GM12878 (cell line): ENCODE data around the gene C16orf82.

ENCODE experiments used
- CBX5 ChIP-seq: sonication (generic); IDR thresholded peaks from 2 replicates; pipeline ENCODE4 v1.6.1; 2016; ENCODE audit warnings: low read depth, moderate library complexity, mild to moderate bottlenecking, inconsistent platforms
- CEBPZ ChIP-seq: fragments of 150-350 bp; IDR thresholded peaks from 2 replicates; pipeline ENCODE4 v1.6.1; 2016; ENCODE audit warnings: low read depth, low read length
- CTCF ChIP-seq, 3 experiments: IDR thresholded peaks in 2 of 3; conservative IDR thresholded peaks in 1 of 3; 2 replicates each; pipeline ENCODE4 v1.5.1; 2011; ENCODE audit warnings: low read depth in 3 of 3, low read length in 3 of 3, mild to moderate bottlenecking in 3 of 3, control low read depth in 2 of 3, moderate library complexity in 2 of 3, inconsistent platforms in 1 of 3, mixed read lengths in 1 of 3; ENCODE audit not compliant: control insufficient read depth in 2 of 3, insufficient read depth in 1 of 3; ENCODE audit errors: extremely low read depth in 1 of 3
- EZH2 ChIP-seq: IDR thresholded peaks from 2 replicates; pipeline ENCODE4 v1.6.1; 2012; ENCODE audit warnings: low read depth, mild to moderate bottlenecking, control low read depth, inconsistent platforms, low read length, borderline replicate concordance; ENCODE audit not compliant: control insufficient read depth
- GABPA ChIP-seq: IDR thresholded peaks from 2 replicates; pipeline ENCODE4 v1.6.1; 2014; ENCODE audit warnings: antibody characterized with exemption, low read depth, mild to moderate bottlenecking, inconsistent platforms
- JUNB ChIP-seq: IDR thresholded peaks from 2 replicates; pipeline ENCODE4 v1.6.1; 2016; ENCODE audit warnings: antibody characterized with exemption, mild to moderate bottlenecking
- MEF2A ChIP-seq: IDR thresholded peaks from 2 replicates; pipeline ENCODE4 v1.6.1; 2011; ENCODE audit warnings: low read depth, mild to moderate bottlenecking, low read length, moderate library complexity; ENCODE audit not compliant: insufficient read depth
- POLR2A ChIP-seq: IDR thresholded peaks from 2 replicates; pipeline ENCODE4 v1.6.1; 2011; ENCODE audit warnings: low read depth, mild to moderate bottlenecking, low read length
- POLR2AphosphoS5 ChIP-seq: IDR thresholded peaks from 2 replicates; pipeline ENCODE4 v1.6.1; 2011; ENCODE audit warnings: mild to moderate bottlenecking, low read length, inconsistent platforms
- ZNF24 ChIP-seq: fragments of 450-650 bp; IDR thresholded peaks from 2 replicates; pipeline ENCODE4 v1.6.1; 2017; ENCODE audit warnings: antibody characterized with exemption, mild to moderate bottlenecking
- ZNF384 ChIP-seq: IDR thresholded peaks from 2 replicates; pipeline ENCODE4 v1.6.1; 2012; ENCODE audit warnings: low read depth, mild to moderate bottlenecking, low read length, improper control_type of control experiment, borderline replicate concordance
- TF ChIP-seq, protein P1 (sequence below): IDR thresholded peaks from 2 replicates; pipeline ENCODE4 v1.6.1; 2012; ENCODE audit warnings: low read depth, low read length, improper control_type of control experiment

DNA sequence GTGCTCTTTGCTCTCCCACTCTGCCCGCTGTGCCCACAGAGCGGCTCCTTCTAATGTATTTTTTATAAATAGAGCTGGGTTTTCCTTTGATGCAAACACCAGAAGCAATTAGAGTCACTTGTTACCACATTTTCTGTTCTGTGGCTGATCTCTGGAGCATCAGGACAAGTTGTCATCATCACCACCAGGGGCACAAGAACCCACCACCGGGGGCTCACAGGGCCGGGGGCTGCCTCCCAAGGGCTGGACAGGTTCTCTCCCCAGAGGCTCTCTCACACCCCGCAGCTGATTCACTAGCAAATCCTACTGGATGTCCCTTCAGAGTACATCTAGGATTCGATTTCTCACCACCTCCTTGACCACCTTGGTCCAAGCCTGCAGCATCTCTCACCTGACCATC, 18.5 kb downstream of the C16orf82 start:
- TF ChIP-seq GABPA (no peak), CEBPZ (no peak), JUNB (no peak), CTCF (IDR thresholded peaks at IDR 0.05 in 2 of 3, conservative IDR thresholded peaks at IDR 0.05 in 1 of 3; ENCODE audit: control insufficient read depth in 2 of 3, extremely low read depth in 1 of 3, insufficient read depth in 1 of 3, low read depth in 3 of 3, low read length in 3 of 3) (no peak), POLR2A (no peak), CBX5 (no peak), MEF2A (no peak), ZNF384 (no peak), EZH2 (no peak), ZNF24 (no peak), POLR2AphosphoS5 (no peak)
- TF ChIP-seq, protein P1, sequence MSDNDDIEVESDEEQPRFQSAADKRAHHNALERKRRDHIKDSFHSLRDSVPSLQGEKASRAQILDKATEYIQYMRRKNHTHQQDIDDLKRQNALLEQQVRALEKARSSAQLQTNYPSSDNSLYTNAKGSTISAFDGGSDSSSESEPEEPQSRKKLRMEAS = no peak
